ENCODE results near the gene SLC6A9. TPM values are rescaled to one million over a fixed set of nuclear protein-coding genes. Genes with fewer than 3 reads are reported as not detected.

The SLC6A9 gene
- total and polyA plus RNA-seq, 4 donors = 21.9 to 143 (median 74.6) TPM

DNA sequence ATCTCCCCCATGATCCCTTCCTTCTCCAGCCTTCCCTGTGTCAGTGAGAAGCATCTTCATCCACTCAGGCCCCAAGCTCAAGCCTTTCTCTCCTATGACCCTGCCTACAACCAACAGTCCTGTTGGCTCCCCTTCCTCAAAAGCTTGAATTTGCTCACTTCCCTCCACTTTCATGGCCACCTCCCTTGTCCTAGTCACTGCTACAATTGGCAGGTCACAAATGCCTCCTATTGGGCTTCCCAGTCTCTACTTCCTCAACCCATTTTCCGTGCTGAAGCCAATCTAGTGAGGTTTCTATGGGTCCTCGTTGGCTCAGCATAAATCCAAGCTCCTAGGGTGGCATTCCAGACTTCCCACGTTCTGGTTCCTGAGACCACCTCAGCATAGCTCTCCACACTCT is 40.2 kb upstream of the SLC6A9 start:
- H3K9me3 ChIP-seq (ENCODE audit: control insufficient read depth, insufficient read depth, low read length) = no peaks in the 10 kb centered on the region
- no peak overlapping the region for H3K4me3 ChIP-seq (ENCODE audit: low read depth, low read length)
- H3K27me3 ChIP-seq (ENCODE audit: control insufficient read depth, insufficient read depth, low read length) = no peaks in the 10 kb centered on the region
- no peaks in the 10 kb centered on the region for H3K36me3 ChIP-seq (ENCODE audit: control insufficient read depth, insufficient read depth, low read length)
- no peak for DNase-seq (ENCODE audit: low read depth in 4 of 6, low spot score in 6 of 6)
- no peak overlapping the region for H3K27ac ChIP-seq (ENCODE audit: low read depth, low read length)
- 58% methylated on average over 3 of the region's 3 CpGs for WGBS (ENCODE audit: insufficient coverage)
- H3K4me1 ChIP-seq (ENCODE audit: control insufficient read depth, insufficient read depth, low read length) = no peaks in the 10 kb centered on the region

DNA sequence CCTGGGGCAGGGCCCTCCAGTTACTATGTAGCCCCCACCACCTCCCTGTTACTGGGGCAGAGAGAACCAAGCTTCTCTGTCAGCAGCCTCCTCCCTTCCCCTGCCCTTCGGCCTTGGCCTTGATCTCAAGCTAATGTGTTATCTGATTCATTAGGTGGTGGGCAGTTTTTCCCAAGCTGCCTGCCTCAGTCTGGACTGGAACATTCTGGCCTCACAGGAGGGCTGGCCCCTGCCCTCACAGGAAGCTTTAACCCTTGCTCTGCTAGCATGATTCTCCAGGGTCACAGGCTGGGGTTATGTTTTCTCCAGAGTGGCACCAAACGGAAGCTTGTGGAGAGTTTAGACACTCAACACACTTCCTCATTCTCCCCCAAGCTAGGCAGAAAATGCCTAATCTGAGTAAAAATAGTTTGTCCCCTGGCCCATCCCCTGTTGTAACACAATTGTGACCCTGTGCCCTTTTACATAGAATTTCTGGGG is 37.2 kb upstream of the SLC6A9 start:
- no peak overlapping the region for H3K27ac ChIP-seq (ENCODE audit: low read depth, low read length)
- H3K27me3 ChIP-seq (ENCODE audit: control insufficient read depth, insufficient read depth, low read length) = no peaks in the 10 kb centered on the region
- H3K36me3 ChIP-seq (ENCODE audit: control insufficient read depth, insufficient read depth, low read length) = no peaks in the 10 kb centered on the region
- no CpG with 5 or more reads among the region's 2 CpGs for WGBS (ENCODE audit: insufficient coverage)
- DNase-seq (ENCODE audit: low read depth in 4 of 6, low spot score in 6 of 6) = no peak
- H3K9me3 ChIP-seq (ENCODE audit: control insufficient read depth, insufficient read depth, low read length) = no peaks in the 10 kb centered on the region
- no peaks in the 10 kb centered on the region for H3K4me1 ChIP-seq (ENCODE audit: control insufficient read depth, insufficient read depth, low read length)
- H3K4me3 ChIP-seq (ENCODE audit: low read depth, low read length) = no peak overlapping the region

- no peaks in the 10 kb centered on the region for H3K27me3 ChIP-seq (ENCODE audit: control insufficient read depth, insufficient read depth, low read length)
- no peaks in the 10 kb centered on the region for H3K9me3 ChIP-seq (ENCODE audit: control insufficient read depth, insufficient read depth, low read length)
- DNase-seq (ENCODE audit: low read depth in 4 of 6, low spot score in 6 of 6) = no peak
- no peak overlapping the region for H3K4me3 ChIP-seq (ENCODE audit: low read depth, low read length)
- no peaks in the 10 kb centered on the region for H3K4me1 ChIP-seq (ENCODE audit: control insufficient read depth, insufficient read depth, low read length)
- H3K36me3 ChIP-seq (ENCODE audit: control insufficient read depth, insufficient read depth, low read length) = no peaks in the 10 kb centered on the region
- WGBS (ENCODE audit: insufficient coverage) = 68% methylated on average over 4 of the region's 6 CpGs
- no peak overlapping the region for H3K27ac ChIP-seq (ENCODE audit: low read depth, low read length)
These were observed 36.3 kb upstream of the SLC6A9 start for GRCh38 chr1:44067266-44068250.

- Histone ChIP-seq H3K27me3 (ENCODE audit: control insufficient read depth, insufficient read depth, low read length) (no peaks in the 10 kb centered on the region), H3K4me3 (ENCODE audit: low read depth, low read length) (no peak overlapping the region), H3K36me3 (ENCODE audit: control insufficient read depth, insufficient read depth, low read length) (no peaks in the 10 kb centered on the region), H3K4me1 (ENCODE audit: control insufficient read depth, insufficient read depth, low read length) (no peaks in the 10 kb centered on the region), H3K27ac (ENCODE audit: low read depth, low read length) (no peak overlapping the region), H3K9me3 (ENCODE audit: control insufficient read depth, insufficient read depth, low read length) (no peaks in the 10 kb centered on the region)
- no peak for DNase-seq (ENCODE audit: low read depth in 4 of 6, low spot score in 6 of 6)
- 100% methylated on average over 1 of the region's 5 CpGs for WGBS (ENCODE audit: insufficient coverage)
These were observed 31.5 kb upstream of the SLC6A9 start for GRCh38 chr1:44062656-44063179.

- no peak overlapping the region for H3K27ac ChIP-seq (ENCODE audit: low read depth, low read length)
- H3K27me3 ChIP-seq (ENCODE audit: control insufficient read depth, insufficient read depth, low read length) = no peaks in the 10 kb centered on the region
- H3K4me3 ChIP-seq (ENCODE audit: low read depth, low read length) = no peak overlapping the region
- 100% methylated on average over 1 of the region's 2 CpGs for WGBS (ENCODE audit: insufficient coverage)
- H3K36me3 ChIP-seq (ENCODE audit: control insufficient read depth, insufficient read depth, low read length) = no peaks in the 10 kb centered on the region
- no peaks in the 10 kb centered on the region for H3K4me1 ChIP-seq (ENCODE audit: control insufficient read depth, insufficient read depth, low read length)
- no peaks in the 10 kb centered on the region for H3K9me3 ChIP-seq (ENCODE audit: control insufficient read depth, insufficient read depth, low read length)
- no peak for DNase-seq (ENCODE audit: low read depth in 4 of 6, low spot score in 6 of 6)
These were observed 30.6 kb upstream of the SLC6A9 start for GRCh38 chr1:44061857-44062256.

DNA sequence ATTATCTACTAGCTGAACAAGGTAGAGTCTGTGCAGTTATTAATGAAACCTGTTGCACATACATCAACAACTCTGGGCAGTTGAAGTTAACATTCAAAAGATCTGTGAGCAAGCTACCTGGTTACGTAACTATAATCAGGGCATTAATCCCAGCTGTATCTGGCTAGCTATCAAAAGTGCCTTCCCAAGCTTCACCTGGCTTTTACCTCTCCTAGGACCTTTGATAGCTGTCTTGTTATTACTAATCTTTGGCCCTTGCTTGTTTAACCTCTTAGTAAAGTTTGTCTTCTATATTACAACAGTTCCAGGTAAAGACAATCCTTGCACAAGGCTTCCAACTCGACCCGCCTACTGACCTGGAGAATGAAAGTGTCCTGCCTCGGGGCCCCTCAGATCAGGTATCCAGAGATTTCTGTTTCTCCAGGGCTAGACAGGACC is 29.6 kb upstream of the SLC6A9 start:
- 91% methylated on average over 4 of the region's 4 CpGs for WGBS (ENCODE audit: insufficient coverage)
- no peaks in the 10 kb centered on the region for H3K27me3 ChIP-seq (ENCODE audit: control insufficient read depth, insufficient read depth, low read length)
- DNase-seq (ENCODE audit: low read depth in 4 of 6, low spot score in 6 of 6) = no peak
- no peaks in the 10 kb centered on the region for H3K4me1 ChIP-seq (ENCODE audit: control insufficient read depth, insufficient read depth, low read length)
- no peaks in the 10 kb centered on the region for H3K36me3 ChIP-seq (ENCODE audit: control insufficient read depth, insufficient read depth, low read length)
- no peaks in the 10 kb centered on the region for H3K9me3 ChIP-seq (ENCODE audit: control insufficient read depth, insufficient read depth, low read length)
- H3K27ac ChIP-seq (ENCODE audit: low read depth, low read length) = no peak overlapping the region
- H3K4me3 ChIP-seq (ENCODE audit: low read depth, low read length) = no peak overlapping the region

DNA sequence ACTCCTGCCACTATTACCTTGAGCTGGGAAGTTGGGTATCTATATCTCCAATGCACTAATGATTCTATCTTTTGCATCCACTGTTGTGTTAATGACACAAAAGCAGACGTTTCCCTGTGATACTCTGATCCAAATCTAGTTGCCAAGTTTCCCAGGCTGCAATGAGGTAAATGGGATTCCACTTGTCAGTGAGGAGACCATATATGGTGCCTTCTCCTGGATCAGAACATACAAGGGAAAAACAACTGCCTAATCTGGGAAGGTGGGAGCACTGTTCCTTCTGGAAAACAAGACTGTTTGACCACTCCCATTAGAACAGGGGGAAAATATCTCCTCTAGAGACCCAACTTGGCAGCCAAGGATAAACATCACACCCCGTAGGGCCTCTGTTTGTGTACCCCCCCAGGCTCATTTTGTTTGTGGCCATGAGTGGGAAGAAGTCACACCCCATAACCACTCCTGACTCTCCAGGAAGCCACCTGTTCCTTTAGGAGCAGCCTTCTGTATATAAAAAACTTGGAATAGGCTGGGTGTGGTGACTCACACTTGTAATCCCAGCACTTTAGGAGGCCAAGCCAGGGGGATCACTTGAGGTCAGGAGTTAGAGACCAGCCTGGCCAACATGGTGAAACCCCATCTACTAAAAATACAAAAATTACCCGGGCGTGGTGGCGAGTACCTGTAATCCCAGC is 28.5 kb upstream of the SLC6A9 start:
- no peaks in the 10 kb centered on the region for H3K36me3 ChIP-seq (ENCODE audit: control insufficient read depth, insufficient read depth, low read length)
- no peaks in the 10 kb centered on the region for H3K27me3 ChIP-seq (ENCODE audit: control insufficient read depth, insufficient read depth, low read length)
- WGBS (ENCODE audit: insufficient coverage) = 93% methylated on average over 3 of the region's 5 CpGs
- H3K4me3 ChIP-seq (ENCODE audit: low read depth, low read length) = no peak overlapping the region
- no peaks in the 10 kb centered on the region for H3K9me3 ChIP-seq (ENCODE audit: control insufficient read depth, insufficient read depth, low read length)
- H3K4me1 ChIP-seq (ENCODE audit: control insufficient read depth, insufficient read depth, low read length) = no peaks in the 10 kb centered on the region
- DNase-seq (ENCODE audit: low read depth in 4 of 6, low spot score in 6 of 6) = no peak
- H3K27ac ChIP-seq (ENCODE audit: low read depth, low read length) = no peak overlapping the region

- Histone ChIP-seq H3K36me3 (ENCODE audit: control insufficient read depth, insufficient read depth, low read length) (no peaks in the 10 kb centered on the region), H3K9me3 (ENCODE audit: control insufficient read depth, insufficient read depth, low read length) (no peaks in the 10 kb centered on the region), H3K27ac (ENCODE audit: low read depth, low read length) (no peak overlapping the region), H3K4me3 (ENCODE audit: low read depth, low read length) (no peak overlapping the region), H3K4me1 (ENCODE audit: control insufficient read depth, insufficient read depth, low read length) (no peaks in the 10 kb centered on the region), H3K27me3 (ENCODE audit: control insufficient read depth, insufficient read depth, low read length) (no peaks in the 10 kb centered on the region)
- no peak for DNase-seq (ENCODE audit: low read depth in 4 of 6, low spot score in 6 of 6)
- 80% methylated on average over 1 of the region's 1 CpG for WGBS (ENCODE audit: insufficient coverage)
These were observed 27.9 kb upstream of the SLC6A9 start for GRCh38 chr1:44059212-44059611.

DNA sequence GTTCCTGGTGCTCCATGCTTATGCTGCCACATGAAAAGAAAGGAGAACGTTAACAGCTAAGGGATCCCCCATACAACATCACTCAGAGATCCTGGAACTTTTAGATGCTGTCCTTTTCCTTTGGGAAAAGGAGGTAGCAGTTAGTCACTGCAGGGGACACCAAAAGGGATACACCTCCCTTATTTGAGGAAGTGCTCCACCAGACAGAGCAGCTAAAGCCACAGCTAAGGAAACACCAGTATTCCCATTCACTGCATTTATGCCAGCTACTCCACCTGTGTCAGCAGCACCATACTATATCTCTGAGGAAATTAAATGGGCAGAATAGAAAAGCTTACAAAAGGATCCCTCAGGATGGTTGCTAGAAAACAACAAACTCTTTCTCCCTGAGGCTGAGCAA is 26.0 kb upstream of the SLC6A9 start:
- Histone ChIP-seq H3K4me3 (ENCODE audit: low read depth, low read length) (no peak overlapping the region), H3K27ac (ENCODE audit: low read depth, low read length) (no peak overlapping the region)
- WGBS (ENCODE audit: insufficient coverage) = no CpG with 5 or more reads among the region's 1 CpG

More for the DNA sequence above, 26.0 kb upstream of the SLC6A9 start:
- H3K27me3 ChIP-seq (ENCODE audit: control insufficient read depth, insufficient read depth, low read length) = no peaks in the 10 kb centered on the region
- H3K4me1 ChIP-seq (ENCODE audit: control insufficient read depth, insufficient read depth, low read length) = no peaks in the 10 kb centered on the region
- H3K9me3 ChIP-seq (ENCODE audit: control insufficient read depth, insufficient read depth, low read length) = no peaks in the 10 kb centered on the region
- no peak for DNase-seq (ENCODE audit: low read depth in 4 of 6, low spot score in 6 of 6)
- no peaks in the 10 kb centered on the region for H3K36me3 ChIP-seq (ENCODE audit: control insufficient read depth, insufficient read depth, low read length)

Measured in spinal cord (tissue), 10 donors.